A549 (cell line): ENCODE data around the gene LITAFD. TPM values are rescaled to one million over a fixed set of nuclear protein-coding genes. Genes with fewer than 3 reads are reported as not detected.

ENCODE experiments used
- ATAC-seq, 2 experiments: fragments of 200-7000 bp in 1 of 2; fragments of >200 bp in 1 of 2; cut with Nextera tagmentation in 1 of 2; cut with Tn5 transposase in 1 of 2; 3 replicates each; pipeline versions ENCODE4 v1.8.0 to v1.9.1; 2018 to 2020; ENCODE audit warnings: mild to moderate bottlenecking in 1 of 2, moderate library complexity in 1 of 2
- CTCF ChIA-PET: fragments of 300-600 bp; sonication (Branson Sonifier 250); formaldehyde crosslinking; extraction: SDS; loops from one replicate; lab custom pipeline; 2021; ENCODE audit warnings: antibody characterized with exemption, inconsistent platforms; lab: Yijun Ruan, JAX
- POLR2A ChIA-PET: fragments of 350-600 bp; formaldehyde crosslinking; extraction: SDS; loops from one replicate; lab custom pipeline; 2021; ENCODE audit warnings: antibody characterized with exemption, inconsistent platforms; lab: Yijun Ruan, JAX
- DNase-seq, 2 experiments: peaks; one replicate each; pipeline versions ENCODE4 v3.0.0 to v3.0.0-alpha.2; 2011 to 2016; ENCODE audit warnings: low read depth in 1 of 2, low spot score in 1 of 2
- FAIRE-seq: peaks from 2 replicates; lab custom pipeline; 2011; peaks lifted over from hg19 to GRCh38; lab: Jason Lieb, UNC
- H3K27ac ChIP-seq, 2 experiments: fragments of >200 bp; sonication (Bioruptor Twin); formaldehyde crosslinking; 3 replicates each; pipeline ENCODE4 v1.5.1; 2016 to 2017
- H3K4me1 ChIP-seq: fragments of >200 bp; sonication (Bioruptor Twin); formaldehyde crosslinking; 3 replicates; pipeline ENCODE4 v1.6.1; 2016
- H3K4me2 ChIP-seq: fragments of >200 bp; sonication (Bioruptor Twin); formaldehyde crosslinking; 3 replicates; pipeline ENCODE4 v1.6.1; 2016
- H3K4me3 ChIP-seq: fragments of >200 bp; sonication (Bioruptor Twin); formaldehyde crosslinking; 3 replicates; pipeline ENCODE4 v1.5.1; 2016
- H3K9me3 ChIP-seq: fragments of >200 bp; sonication (Bioruptor Twin); formaldehyde crosslinking; 3 replicates; pipeline ENCODE4 v1.6.1; 2016
- CEBPB ChIP-seq, 2 experiments: fragments of >200 bp in 1 of 2; sonication (Bioruptor Twin) in 1 of 2; formaldehyde crosslinking in 1 of 2; IDR thresholded peaks; 2 replicates each; pipeline ENCODE4 v1.6.1; 2012 to 2016
- EHMT2 ChIP-seq: fragments of 200-600 bp; sonication (generic); IDR thresholded peaks from 2 replicates; pipeline ENCODE4 v1.6.1; 2016; ENCODE audit warnings: antibody characterized with exemption, low read depth, mild to moderate bottlenecking, moderate library complexity
- FOXS1 ChIP-seq: fragments of 250-450 bp; sonication (Bioruptor Pico); IDR thresholded peaks from 2 replicates; pipeline ENCODE4 v1.5.0; 2020; ENCODE audit warnings: mild to moderate bottlenecking, moderate library complexity
- GATA3 ChIP-seq: IDR thresholded peaks from 2 replicates; pipeline ENCODE4 v1.6.1; 2012; ENCODE audit warnings: borderline replicate concordance
- HOXA7 ChIP-seq: fragments of 250-450 bp; sonication (Bioruptor Pico); IDR thresholded peaks from 2 replicates; pipeline ENCODE4 v1.5.0; 2020; ENCODE audit warnings: mild to moderate bottlenecking, moderate library complexity
- JUNB ChIP-seq: fragments of >200 bp; sonication (Bioruptor Twin); formaldehyde crosslinking; IDR thresholded peaks from 2 replicates; pipeline ENCODE4 v1.6.1; 2016
- KDM5A ChIP-seq: fragments of 200-600 bp; sonication (generic); IDR thresholded peaks from 2 replicates; pipeline ENCODE4 v1.6.1; 2016; ENCODE audit warnings: antibody characterized with exemption, mild to moderate bottlenecking
- NFE2L2 ChIP-seq: fragments of 150-350 bp; conservative IDR thresholded peaks from 2 replicates; pipeline ENCODE4 v1.6.1; 2014; ENCODE audit warnings: low read length
- PHF8 ChIP-seq: fragments of 200-600 bp; sonication (generic); IDR thresholded peaks from 2 replicates; pipeline ENCODE4 v1.6.1; 2016; ENCODE audit warnings: low read depth, mild to moderate bottlenecking, antibody characterized with exemption, moderate library complexity, borderline replicate concordance
- RARB ChIP-seq: fragments of 250-450 bp; sonication (Bioruptor Pico); IDR thresholded peaks from 2 replicates; pipeline ENCODE4 v1.8.0; 2021; ENCODE audit warnings: mild to moderate bottlenecking, moderate library complexity
- SMC3 ChIP-seq: fragments of >200 bp; sonication (Bioruptor Twin); formaldehyde crosslinking; IDR thresholded peaks from 3 replicates; pipeline ENCODE4 v1.6.1; 2018; ENCODE audit warnings: inconsistent platforms
- TFCP2L1 ChIP-seq: fragments of 250-450 bp; sonication (Bioruptor Pico); IDR thresholded peaks from 2 replicates; pipeline ENCODE4 v1.5.0; 2021; ENCODE audit warnings: mild to moderate bottlenecking
- TP53 ChIP-seq: fragments of 250-450 bp; sonication (Bioruptor Pico); IDR thresholded peaks from 2 replicates; pipeline ENCODE4 v1.5.0; 2021; ENCODE audit warnings: mild to moderate bottlenecking, moderate library complexity
- ZFP36 ChIP-seq: fragments of 450-650 bp; IDR thresholded peaks from 2 replicates; pipeline ENCODE4 v1.6.1; 2014; ENCODE audit warnings: borderline replicate concordance; ENCODE audit not compliant: partially characterized antibody
- ZNF302 ChIP-seq: fragments of 250-450 bp; sonication (Bioruptor Pico); IDR thresholded peaks from 2 replicates; pipeline ENCODE4 v1.9.0; 2021; ENCODE audit warnings: inconsistent platforms, mild to moderate bottlenecking, moderate library complexity
- ZSCAN20 ChIP-seq: fragments of 250-450 bp; sonication (Bioruptor Pico); IDR thresholded peaks from 2 replicates; pipeline ENCODE4 v1.8.0; 2022; ENCODE audit warnings: mild to moderate bottlenecking, moderate library complexity
- WGBS: methylation state at CpG from one replicate; pipeline ENCODE4 v1.1.6; 2017; ENCODE audit errors: missing lambda C conversion rate; 5-methylcytosine and 5-hydroxymethylcytosine counted together
- polyA plus RNA-seq, 4 experiments: library from polyadenylated mRNA; depleted of rRNA in 3 of 4; stranded (reverse); fragments of >200 nt; fragmentation: RNase III in 1 of 4; extraction: RNeasy Plus Mini Kit Qiagen cat#74134 plus additional on column Dnase treatment in 1 of 4; gene quantifications; 2 replicates in 3 of 4; 3 replicates in 1 of 4; pipeline ENCODE4 v1.2.3, GENCODE V29; 2011 to 2017
- TF ChIP-seq, protein P1 (sequence below): IDR thresholded peaks from 2 replicates; pipeline ENCODE4 v1.6.1; 2012
- TF ChIP-seq, protein P2 (sequence below): fragments of 450-650 bp; IDR thresholded peaks from 2 replicates; pipeline ENCODE4 v1.6.1; 2014; ENCODE audit warnings: antibody characterized with exemption
- TF ChIP-seq, protein P3 (sequence below): fragments of 250-450 bp; sonication (Bioruptor Pico); IDR thresholded peaks from 2 replicates; pipeline ENCODE4 v1.5.0; 2020; ENCODE audit warnings: low read depth, mild to moderate bottlenecking, moderate library complexity
- TF ChIP-seq, protein P4 (sequence below): fragments of >200 bp; sonication (Bioruptor Twin); formaldehyde crosslinking; IDR thresholded peaks from 3 replicates; pipeline ENCODE4 v1.5.1; 2016
- TF ChIP-seq, protein P5 (sequence below): fragments of 200-600 bp; sonication (generic); IDR thresholded peaks from 2 replicates; pipeline ENCODE4 v1.6.1; 2016; ENCODE audit warnings: antibody characterized with exemption, mild to moderate bottlenecking, moderate library complexity
- TF ChIP-seq, protein P6 (sequence below): fragments of 150-350 bp; IDR thresholded peaks from 2 replicates; pipeline ENCODE4 v1.6.1; 2014; ENCODE audit warnings: low read depth, mild to moderate bottlenecking, low read length

Gene LITAFD
- polyA plus RNA-seq, 2 of the 4 experiments (the other 2 are of a cell fraction), result not detected

DNA sequence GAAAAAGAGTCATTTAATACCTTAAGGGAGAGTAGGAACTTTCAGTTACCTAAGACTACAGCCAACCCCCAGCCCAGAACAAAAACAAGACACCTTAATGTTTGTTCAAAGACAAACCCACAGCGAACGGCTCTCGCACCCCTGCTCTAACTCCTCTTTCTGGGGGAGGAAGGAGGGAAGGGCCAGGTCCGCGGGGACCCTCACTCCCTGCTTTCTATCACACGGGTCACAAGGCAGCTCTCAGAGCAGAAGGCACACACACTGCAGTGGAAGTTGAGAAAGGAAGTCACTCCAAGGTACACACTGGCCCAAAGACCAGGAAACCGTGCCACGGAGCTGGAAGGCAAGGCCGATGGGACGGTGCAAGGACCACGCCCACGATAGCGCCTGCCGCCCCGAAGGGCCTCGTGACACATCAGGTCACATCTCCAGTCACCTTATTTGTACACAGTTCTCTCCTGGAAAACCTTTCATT is 10.0 kb downstream of the LITAFD start (continued):
- TF ChIP-seq, protein P1, sequence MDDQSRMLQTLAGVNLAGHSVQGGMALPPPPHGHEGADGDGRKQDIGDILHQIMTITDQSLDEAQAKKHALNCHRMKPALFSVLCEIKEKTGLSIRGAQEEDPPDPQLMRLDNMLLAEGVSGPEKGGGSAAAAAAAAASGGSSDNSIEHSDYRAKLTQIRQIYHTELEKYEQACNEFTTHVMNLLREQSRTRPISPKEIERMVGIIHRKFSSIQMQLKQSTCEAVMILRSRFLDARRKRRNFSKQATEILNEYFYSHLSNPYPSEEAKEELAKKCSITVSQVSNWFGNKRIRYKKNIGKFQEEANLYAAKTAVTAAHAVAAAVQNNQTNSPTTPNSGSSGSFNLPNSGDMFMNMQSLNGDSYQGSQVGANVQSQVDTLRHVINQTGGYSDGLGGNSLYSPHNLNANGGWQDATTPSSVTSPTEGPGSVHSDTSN, result no peak

DNA sequence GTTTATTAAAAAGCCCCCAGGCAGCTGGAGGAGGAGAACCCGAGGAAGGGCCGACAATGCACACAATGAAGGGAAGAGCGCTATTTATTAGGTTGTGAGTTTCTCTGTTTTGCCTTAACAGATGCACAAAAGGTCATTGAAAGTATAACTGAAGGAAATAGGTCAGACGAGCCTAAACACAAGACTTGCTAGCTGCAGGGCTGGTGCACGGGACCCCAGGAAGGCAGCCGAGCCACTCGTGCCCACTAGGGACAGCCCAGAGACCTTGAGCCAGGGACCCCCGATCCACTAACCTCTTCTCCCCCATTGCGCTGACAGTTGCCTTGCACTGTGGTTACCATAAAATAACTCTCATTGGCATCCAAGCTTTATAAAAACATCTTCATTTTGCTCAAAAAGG is 11.3 kb downstream of the LITAFD start:
- H3K4me2 ChIP-seq, result no peak overlapping the region
- WGBS, result 91% methylated on average over 9 of the region's 9 CpGs
- no peaks in the 10 kb centered on the region for H3K9me3 ChIP-seq
- DNase-seq (no peak), ATAC-seq (no peak), FAIRE-seq (no peak)
- H3K27ac ChIP-seq, result no peak overlapping the region
- no peak overlapping the region for H3K4me3 ChIP-seq
- CTCF ChIA-PET, result interaction anchor here (0.7 to 14.0 kb wide), 4 partner anchors 10 to 115 kb away, joined by 3 to 147 read pairs (median 4); partner anchors contain the start of gene LITAFD
- H3K4me1 ChIP-seq, result no peaks in the 10 kb centered on the region
- no peak for TF ChIP-seq RARB (CRISPR knock-in tag)
- no peak for TF ChIP-seq ZNF302 (CRISPR knock-in tag)
- TF ChIP-seq, protein P2, sequence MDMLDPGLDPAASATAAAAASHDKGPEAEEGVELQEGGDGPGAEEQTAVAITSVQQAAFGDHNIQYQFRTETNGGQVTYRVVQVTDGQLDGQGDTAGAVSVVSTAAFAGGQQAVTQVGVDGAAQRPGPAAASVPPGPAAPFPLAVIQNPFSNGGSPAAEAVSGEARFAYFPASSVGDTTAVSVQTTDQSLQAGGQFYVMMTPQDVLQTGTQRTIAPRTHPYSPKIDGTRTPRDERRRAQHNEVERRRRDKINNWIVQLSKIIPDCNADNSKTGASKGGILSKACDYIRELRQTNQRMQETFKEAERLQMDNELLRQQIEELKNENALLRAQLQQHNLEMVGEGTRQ, result no peak
- TF ChIP-seq ZSCAN20 (CRISPR knock-in tag), result no peak
- TF ChIP-seq, protein P3, sequence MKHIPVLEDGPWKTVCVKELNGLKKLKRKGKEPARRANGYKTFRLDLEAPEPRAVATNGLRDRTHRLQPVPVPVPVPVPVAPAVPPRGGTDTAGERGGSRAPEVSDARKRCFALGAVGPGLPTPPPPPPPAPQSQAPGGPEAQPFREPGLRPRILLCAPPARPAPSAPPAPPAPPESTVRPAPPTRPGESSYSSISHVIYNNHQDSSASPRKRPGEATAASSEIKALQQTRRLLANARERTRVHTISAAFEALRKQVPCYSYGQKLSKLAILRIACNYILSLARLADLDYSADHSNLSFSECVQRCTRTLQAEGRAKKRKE (CRISPR knock-in tag), result no peak
- TF ChIP-seq ZFP36, result no peak
- no peak for TF ChIP-seq HOXA7 (CRISPR knock-in tag)
- TF ChIP-seq GATA3, result no peak
- TF ChIP-seq EHMT2, result no peak
- TF ChIP-seq JUNB, result no peak
- TF ChIP-seq, protein P4, sequence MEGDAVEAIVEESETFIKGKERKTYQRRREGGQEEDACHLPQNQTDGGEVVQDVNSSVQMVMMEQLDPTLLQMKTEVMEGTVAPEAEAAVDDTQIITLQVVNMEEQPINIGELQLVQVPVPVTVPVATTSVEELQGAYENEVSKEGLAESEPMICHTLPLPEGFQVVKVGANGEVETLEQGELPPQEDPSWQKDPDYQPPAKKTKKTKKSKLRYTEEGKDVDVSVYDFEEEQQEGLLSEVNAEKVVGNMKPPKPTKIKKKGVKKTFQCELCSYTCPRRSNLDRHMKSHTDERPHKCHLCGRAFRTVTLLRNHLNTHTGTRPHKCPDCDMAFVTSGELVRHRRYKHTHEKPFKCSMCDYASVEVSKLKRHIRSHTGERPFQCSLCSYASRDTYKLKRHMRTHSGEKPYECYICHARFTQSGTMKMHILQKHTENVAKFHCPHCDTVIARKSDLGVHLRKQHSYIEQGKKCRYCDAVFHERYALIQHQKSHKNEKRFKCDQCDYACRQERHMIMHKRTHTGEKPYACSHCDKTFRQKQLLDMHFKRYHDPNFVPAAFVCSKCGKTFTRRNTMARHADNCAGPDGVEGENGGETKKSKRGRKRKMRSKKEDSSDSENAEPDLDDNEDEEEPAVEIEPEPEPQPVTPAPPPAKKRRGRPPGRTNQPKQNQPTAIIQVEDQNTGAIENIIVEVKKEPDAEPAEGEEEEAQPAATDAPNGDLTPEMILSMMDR, result no peak
- POLR2A ChIA-PET, result no interaction called here

DNA sequence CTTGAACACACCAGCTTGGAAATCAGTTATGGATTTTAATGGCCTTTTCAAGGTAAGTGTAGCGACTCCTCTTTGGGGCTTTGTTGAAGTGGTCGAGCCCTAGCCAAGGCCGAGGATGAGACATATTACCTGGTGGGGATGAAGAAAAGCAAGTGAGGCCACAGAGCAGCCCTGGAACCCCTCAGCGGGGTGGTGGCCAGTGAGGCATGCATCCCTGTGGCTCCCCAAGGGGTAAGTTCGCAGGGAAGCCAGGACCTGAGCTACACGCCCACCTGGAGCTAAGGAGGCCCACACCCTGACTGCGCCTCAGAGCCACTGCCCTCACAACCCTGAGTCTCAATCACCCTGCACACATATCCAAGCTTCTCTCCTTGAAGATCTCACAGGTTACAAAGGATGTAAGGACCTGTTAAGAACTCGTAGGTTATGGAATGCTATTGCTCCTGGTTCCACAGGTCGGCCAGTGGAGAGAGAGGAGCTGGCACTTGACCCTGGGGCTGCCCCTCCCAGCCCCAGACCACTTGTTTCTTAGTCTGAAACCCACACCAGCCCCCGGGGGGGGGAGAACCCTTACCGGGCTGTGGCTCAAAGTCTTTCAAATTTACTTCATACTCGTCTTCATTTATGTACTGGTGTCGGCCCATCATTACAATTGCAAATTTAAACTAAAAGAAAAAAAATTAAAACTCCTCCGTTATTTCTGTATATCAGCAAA is 12.0 kb downstream of the LITAFD start:
- Histone ChIP-seq H3K4me1 (no peaks in the 10 kb centered on the region), H3K4me2 (no peak overlapping the region), H3K27ac (no peak overlapping the region), H3K9me3 (no peaks in the 10 kb centered on the region), H3K4me3 (no peak overlapping the region)
- TF ChIP-seq HOXA7 (CRISPR knock-in tag) (no peak), FOXS1 (CRISPR knock-in tag) (no peak), ZFP36 (no peak), ZNF302 (CRISPR knock-in tag) (no peak), TP53 (CRISPR knock-in tag) (no peak), CEBPB (IDR thresholded peaks at IDR 0.05) (no peak), PHF8 (no peak), KDM5A (no peak), NFE2L2 (no peak), TFCP2L1 (CRISPR knock-in tag) (no peak), SMC3 (no peak)
- TF ChIP-seq, protein P1, result no peak
- TF ChIP-seq, protein P5, sequence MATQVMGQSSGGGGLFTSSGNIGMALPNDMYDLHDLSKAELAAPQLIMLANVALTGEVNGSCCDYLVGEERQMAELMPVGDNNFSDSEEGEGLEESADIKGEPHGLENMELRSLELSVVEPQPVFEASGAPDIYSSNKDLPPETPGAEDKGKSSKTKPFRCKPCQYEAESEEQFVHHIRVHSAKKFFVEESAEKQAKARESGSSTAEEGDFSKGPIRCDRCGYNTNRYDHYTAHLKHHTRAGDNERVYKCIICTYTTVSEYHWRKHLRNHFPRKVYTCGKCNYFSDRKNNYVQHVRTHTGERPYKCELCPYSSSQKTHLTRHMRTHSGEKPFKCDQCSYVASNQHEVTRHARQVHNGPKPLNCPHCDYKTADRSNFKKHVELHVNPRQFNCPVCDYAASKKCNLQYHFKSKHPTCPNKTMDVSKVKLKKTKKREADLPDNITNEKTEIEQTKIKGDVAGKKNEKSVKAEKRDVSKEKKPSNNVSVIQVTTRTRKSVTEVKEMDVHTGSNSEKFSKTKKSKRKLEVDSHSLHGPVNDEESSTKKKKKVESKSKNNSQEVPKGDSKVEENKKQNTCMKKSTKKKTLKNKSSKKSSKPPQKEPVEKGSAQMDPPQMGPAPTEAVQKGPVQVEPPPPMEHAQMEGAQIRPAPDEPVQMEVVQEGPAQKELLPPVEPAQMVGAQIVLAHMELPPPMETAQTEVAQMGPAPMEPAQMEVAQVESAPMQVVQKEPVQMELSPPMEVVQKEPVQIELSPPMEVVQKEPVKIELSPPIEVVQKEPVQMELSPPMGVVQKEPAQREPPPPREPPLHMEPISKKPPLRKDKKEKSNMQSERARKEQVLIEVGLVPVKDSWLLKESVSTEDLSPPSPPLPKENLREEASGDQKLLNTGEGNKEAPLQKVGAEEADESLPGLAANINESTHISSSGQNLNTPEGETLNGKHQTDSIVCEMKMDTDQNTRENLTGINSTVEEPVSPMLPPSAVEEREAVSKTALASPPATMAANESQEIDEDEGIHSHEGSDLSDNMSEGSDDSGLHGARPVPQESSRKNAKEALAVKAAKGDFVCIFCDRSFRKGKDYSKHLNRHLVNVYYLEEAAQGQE, result no peak
- TF ChIP-seq, protein P6, sequence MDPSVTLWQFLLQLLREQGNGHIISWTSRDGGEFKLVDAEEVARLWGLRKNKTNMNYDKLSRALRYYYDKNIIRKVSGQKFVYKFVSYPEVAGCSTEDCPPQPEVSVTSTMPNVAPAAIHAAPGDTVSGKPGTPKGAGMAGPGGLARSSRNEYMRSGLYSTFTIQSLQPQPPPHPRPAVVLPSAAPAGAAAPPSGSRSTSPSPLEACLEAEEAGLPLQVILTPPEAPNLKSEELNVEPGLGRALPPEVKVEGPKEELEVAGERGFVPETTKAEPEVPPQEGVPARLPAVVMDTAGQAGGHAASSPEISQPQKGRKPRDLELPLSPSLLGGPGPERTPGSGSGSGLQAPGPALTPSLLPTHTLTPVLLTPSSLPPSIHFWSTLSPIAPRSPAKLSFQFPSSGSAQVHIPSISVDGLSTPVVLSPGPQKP, result no peak
- POLR2A ChIA-PET, result no interaction called here
- CTCF ChIA-PET, result interaction anchor here (0.7 to 14.0 kb wide), 5 partner anchors 11 to 114 kb away, joined by 3 to 147 read pairs (median 4); partner anchors contain the start of gene LITAFD
- FAIRE-seq, result no peak
- DNase-seq, result no peak
- no peak; a peak in 1 of 6 replicates for ATAC-seq
- WGBS, result 77% methylated on average over 14 of the region's 14 CpGs
